Mesendoderm (in vitro differentiated cells): ENCODE measurements around the gene STX8.

Experiments used
- DNase-seq: peaks from one replicate; pipeline ENCODE4 v3.0.0; 2013
- H2AK5ac ChIP-seq: 2 replicates; pipeline ENCODE4 v1.6.1; 2013; ENCODE audit warnings: low read length, inconsistent platforms
- H2BK120ac ChIP-seq: 2 replicates; pipeline ENCODE4 v1.6.1; 2013; ENCODE audit warnings: low read depth, mild to moderate bottlenecking, low read length, moderate library complexity, mixed read lengths
- H2BK15ac ChIP-seq: replicated peaks from 2 replicates; pipeline ENCODE4 v1.6.1; 2013; ENCODE audit warnings: low read depth, mild to moderate bottlenecking, moderate library complexity
- H2BK5ac ChIP-seq: 2 replicates; pipeline ENCODE4 v1.6.1; 2013; ENCODE audit warnings: low read length, inconsistent platforms
- H3K18ac ChIP-seq: 2 replicates; pipeline ENCODE4 v1.6.1; 2013; ENCODE audit warnings: mild to moderate bottlenecking, low read length, mixed read lengths
- H3K23ac ChIP-seq: one replicate; pipeline ENCODE4 v1.6.1; 2013; ENCODE audit warnings: low read length
- H3K27ac ChIP-seq: 2 replicates; pipeline ENCODE4 v1.5.1; 2013; ENCODE audit warnings: low read depth, mild to moderate bottlenecking, inconsistent platforms, low read length, moderate library complexity
- H3K27me3 ChIP-seq: 2 replicates; pipeline ENCODE4 v1.6.1; 2013; ENCODE audit warnings: low read length, control low read depth, mild to moderate bottlenecking, inconsistent platforms; ENCODE audit not compliant: insufficient read depth, poor library complexity
- H3K36me3 ChIP-seq: 2 replicates; pipeline ENCODE4 v1.6.1; 2013; ENCODE audit warnings: low read length, inconsistent platforms; ENCODE audit not compliant: control insufficient read depth, insufficient read depth
- H3K4ac ChIP-seq: one replicate; pipeline ENCODE4 v1.6.1; 2013; ENCODE audit warnings: low read depth, mild to moderate bottlenecking, low read length, moderate library complexity
- H3K4me1 ChIP-seq: 2 replicates; pipeline ENCODE4 v1.6.1; 2013; ENCODE audit warnings: low read depth, low read length, inconsistent platforms; ENCODE audit not compliant: control insufficient read depth
- H3K4me2 ChIP-seq: 2 replicates; pipeline ENCODE4 v1.6.1; 2013; ENCODE audit warnings: low read length
- H3K4me3 ChIP-seq: 2 replicates; pipeline ENCODE4 v1.5.1; 2013; ENCODE audit warnings: mild to moderate bottlenecking, low read length
- H3K56ac ChIP-seq: one replicate; pipeline ENCODE4 v1.6.1; 2013; ENCODE audit warnings: low read length
- H3K79me1 ChIP-seq: 2 replicates; pipeline ENCODE4 v1.6.1; 2013; ENCODE audit warnings: low read length, inconsistent platforms
- H3K79me2 ChIP-seq: 2 replicates; pipeline ENCODE4 v1.6.1; 2013; ENCODE audit warnings: mild to moderate bottlenecking, low read length; ENCODE audit not compliant: control insufficient read depth, insufficient read depth
- H3K9ac ChIP-seq: 2 replicates; pipeline ENCODE4 v1.6.1; 2013; ENCODE audit warnings: low read length, inconsistent platforms
- H4K5ac ChIP-seq: one replicate; pipeline ENCODE4 v1.6.1; 2013; ENCODE audit warnings: low read length
- H4K8ac ChIP-seq: one replicate; pipeline ENCODE4 v1.6.1; 2013; ENCODE audit warnings: low read depth, mild to moderate bottlenecking, control low read depth, low read length, moderate library complexity
- WGBS: extraction: QIAGEN DNeasy Blood & Tissue Kit; methylation state at CpG from one replicate; pipeline ENCODE4 v1.1.7; 2013; ENCODE audit warnings: low lambda C conversion rate, missing lambda C conversion rate; ENCODE audit not compliant: insufficient coverage; ENCODE audit errors: extremely low coverage; 5-methylcytosine and 5-hydroxymethylcytosine counted together

STX8 gene

GRCh38 chr17:9330611-9331271 lies 244.9 kb downstream of the STX8 start:
- Histone ChIP-seq H3K27ac (no peak overlapping the region), H3K4me1 (peaks cover 12% of the 10 kb centered on the region), H2AK5ac (no peak overlapping the region), H2BK15ac (no peak overlapping the region), H3K79me1 (no peaks in the 10 kb centered on the region), H3K27me3 (no peaks in the 10 kb centered on the region), H4K8ac (no peak overlapping the region), H3K36me3 (no peaks in the 10 kb centered on the region), H3K4me3 (no peak overlapping the region), H3K4me2 (no peak overlapping the region), H2BK5ac (no peak overlapping the region), H3K56ac (peak overlapping the region; percentile 30), H3K9ac (no peak overlapping the region), H2BK120ac (no peak overlapping the region), H3K23ac (no peak overlapping the region), H4K5ac (no peak overlapping the region), H3K4ac (no peak overlapping the region), H3K18ac (no peak overlapping the region), H3K79me2 (no peaks in the 10 kb centered on the region)
- DNase-seq = no peak
- WGBS = no CpG with 5 or more reads among the region's 21 CpGs

- no CpG with 5 or more reads among the region's 5 CpGs for WGBS
- H3K4me2 ChIP-seq = no peak overlapping the region
- DNase-seq = peak; percentile 51
- no peak overlapping the region for H4K8ac ChIP-seq
- no peak overlapping the region for H3K4me3 ChIP-seq
- no peak overlapping the region for H2BK120ac ChIP-seq
- H3K36me3 ChIP-seq = no peaks in the 10 kb centered on the region
- no peaks in the 10 kb centered on the region for H3K27me3 ChIP-seq
- H3K18ac ChIP-seq = no peak overlapping the region
- H4K5ac ChIP-seq = no peak overlapping the region
- no peak overlapping the region for H3K9ac ChIP-seq
- H2AK5ac ChIP-seq = no peak overlapping the region
- no peak overlapping the region for H3K4ac ChIP-seq
- no peak overlapping the region for H2BK5ac ChIP-seq
- no peaks in the 10 kb centered on the region for H3K79me2 ChIP-seq
- no peak overlapping the region for H3K56ac ChIP-seq
- no peak overlapping the region for H2BK15ac ChIP-seq
- H3K23ac ChIP-seq = no peak overlapping the region
- H3K27ac ChIP-seq = no peak overlapping the region
- no peaks in the 10 kb centered on the region for H3K79me1 ChIP-seq
- peaks cover 12% of the 10 kb centered on the region for H3K4me1 ChIP-seq
These were observed 245.5 kb downstream of the STX8 start for GRCh38 chr17:9330141-9330540.

GRCh38 chr17:9329251-9329921 lies 246.2 kb downstream of the STX8 start:
- no peak overlapping the region for H3K4me3 ChIP-seq
- no peak overlapping the region for H2BK120ac ChIP-seq
- H3K36me3 ChIP-seq = no peaks in the 10 kb centered on the region
- no peaks in the 10 kb centered on the region for H3K79me1 ChIP-seq
- no peak for DNase-seq
- no peak overlapping the region for H3K4ac ChIP-seq
- no peak overlapping the region for H4K8ac ChIP-seq
- no peak overlapping the region for H3K23ac ChIP-seq
- no peaks in the 10 kb centered on the region for H3K27me3 ChIP-seq
- peaks cover 12% of the 10 kb centered on the region for H3K4me1 ChIP-seq
- H2BK5ac ChIP-seq = no peak overlapping the region
- H2AK5ac ChIP-seq = no peak overlapping the region
- H3K9ac ChIP-seq = no peak overlapping the region
- H3K56ac ChIP-seq = no peak overlapping the region
- H3K18ac ChIP-seq = no peak overlapping the region
- H3K4me2 ChIP-seq = no peak overlapping the region
- no peaks in the 10 kb centered on the region for H3K79me2 ChIP-seq
- no CpG with 5 or more reads among the region's 9 CpGs for WGBS
- H4K5ac ChIP-seq = no peak overlapping the region
- H3K27ac ChIP-seq = no peak overlapping the region
- H2BK15ac ChIP-seq = no peak overlapping the region

- H3K36me3 ChIP-seq = no peaks in the 10 kb centered on the region
- H3K4me3 ChIP-seq = no peak overlapping the region
- no peak overlapping the region for H3K18ac ChIP-seq
- H4K5ac ChIP-seq = no peak overlapping the region
- H3K79me2 ChIP-seq = no peaks in the 10 kb centered on the region
- peaks cover 8% of the 10 kb centered on the region for H3K4me1 ChIP-seq
- H4K8ac ChIP-seq = no peak overlapping the region
- H2BK120ac ChIP-seq = no peak overlapping the region
- H2BK5ac ChIP-seq = no peak overlapping the region
- no peak overlapping the region for H2AK5ac ChIP-seq
- H3K27ac ChIP-seq = no peak overlapping the region
- no peaks in the 10 kb centered on the region for H3K79me1 ChIP-seq
- WGBS = no CpG with 5 or more reads among the region's 4 CpGs
- no peak overlapping the region for H3K9ac ChIP-seq
- no peak overlapping the region for H2BK15ac ChIP-seq
- H3K56ac ChIP-seq = no peak overlapping the region
- H3K4ac ChIP-seq = no peak overlapping the region
- no peak for DNase-seq
- H3K4me2 ChIP-seq = no peak overlapping the region
- H3K27me3 ChIP-seq = no peaks in the 10 kb centered on the region
- no peak overlapping the region for H3K23ac ChIP-seq
These were observed 250.8 kb downstream of the STX8 start for GRCh38 chr17:9324864-9325263.

- Histone ChIP-seq H3K9ac (no peak overlapping the region), H3K4me3 (no peak overlapping the region), H3K36me3 (no peaks in the 10 kb centered on the region), H4K8ac (no peak overlapping the region), H3K4me1 (peaks cover 5% of the 10 kb centered on the region), H3K27ac (peak overlapping the region; percentile 41), H2BK120ac (no peak overlapping the region), H4K5ac (no peak overlapping the region), H3K4ac (no peak overlapping the region), H3K56ac (no peak overlapping the region), H2BK5ac (no peak overlapping the region), H3K18ac (no peak overlapping the region), H3K27me3 (no peaks in the 10 kb centered on the region), H3K79me1 (no peaks in the 10 kb centered on the region), H2AK5ac (no peak overlapping the region), H3K23ac (no peak overlapping the region), H3K4me2 (no peak overlapping the region), H3K79me2 (no peaks in the 10 kb centered on the region), H2BK15ac (no peak overlapping the region)
- DNase-seq = peak; percentile 49
- no CpG with 5 or more reads among the region's 2 CpGs for WGBS
These were observed 253.3 kb downstream of the STX8 start for GRCh38 chr17:9322326-9322725.
